HepG2 (cell line): Measurements from ENCODE around the gene TACC3. TPM values are rescaled to one million over a fixed set of nuclear protein-coding genes. Genes with fewer than 3 reads are reported as not detected.

Source experiments
- AGO2 ChIP-seq: fragments of 200-400 bp; formaldehyde crosslinking; optimal IDR thresholded peaks from 2 replicates; pipeline ENCODE3; 2017; ENCODE audit warnings: mild to moderate bottlenecking, low read depth, low read length, moderate library complexity
- CBFB ChIP-seq: sonication (generic); formaldehyde crosslinking; IDR thresholded peaks from 2 replicates; pipeline ENCODE4 v1.4.0; 2020; ENCODE audit warnings: missing genetic modification reagents
- FOXO1 ChIP-seq: sonication (generic); formaldehyde crosslinking; IDR thresholded peaks from 2 replicates; pipeline ENCODE4 v1.4.0; 2020; ENCODE audit warnings: missing genetic modification reagents
- HOXA3 ChIP-seq: sonication (generic); formaldehyde crosslinking; IDR thresholded peaks from 2 replicates; pipeline ENCODE4 v1.5.0; 2020; ENCODE audit warnings: missing genetic modification reagents
- HOXA7 ChIP-seq: sonication (generic); formaldehyde crosslinking; IDR thresholded peaks from 2 replicates; pipeline ENCODE4 v1.8.1; 2022; ENCODE audit warnings: mild to moderate bottlenecking, missing genetic modification reagents, moderate library complexity
- KAT7 ChIP-seq: IDR thresholded peaks from 2 replicates; pipeline ENCODE4 v1.6.1; 2018; ENCODE audit warnings: borderline replicate concordance, missing compliant biosample characterization
- KDM2A ChIP-seq: sonication (generic); formaldehyde crosslinking; IDR thresholded peaks from 2 replicates; pipeline ENCODE4 v1.4.0; 2020; ENCODE audit warnings: low read depth, missing genetic modification reagents, borderline replicate concordance
- NFKB2 ChIP-seq: sonication (generic); formaldehyde crosslinking; IDR thresholded peaks from 2 replicates; pipeline ENCODE4 v1.4.0; 2020; ENCODE audit warnings: missing genetic modification reagents, borderline replicate concordance
- NFYC ChIP-seq: IDR thresholded peaks from 2 replicates; pipeline ENCODE4 v1.6.1; 2016; ENCODE audit warnings: missing genetic modification reagents, missing compliant biosample characterization
- NPAS2 ChIP-seq: sonication (generic); formaldehyde crosslinking; IDR thresholded peaks from 2 replicates; pipeline ENCODE4 v1.8.0; 2022; ENCODE audit warnings: mild to moderate bottlenecking, missing genetic modification reagents, borderline replicate concordance
- PHF21A ChIP-seq: sonication (generic); formaldehyde crosslinking; IDR thresholded peaks from 2 replicates; pipeline ENCODE4 v1.5.0; 2020; ENCODE audit warnings: mild to moderate bottlenecking, missing genetic modification reagents
- POLR2AphosphoS5 ChIP-seq: IDR thresholded peaks from 2 replicates; pipeline ENCODE4 v1.6.1; 2012; ENCODE audit warnings: low read depth, low read length
- RBAK ChIP-seq: sonication (generic); formaldehyde crosslinking; IDR thresholded peaks from 2 replicates; pipeline ENCODE4 v1.5.1; 2020; ENCODE audit warnings: mild to moderate bottlenecking, missing genetic modification reagents
- SAP130 ChIP-seq: IDR thresholded peaks from 2 replicates; pipeline ENCODE4 v1.6.1; 2016; ENCODE audit warnings: low read depth
- TBX2 ChIP-seq: sonication (generic); formaldehyde crosslinking; IDR thresholded peaks from 2 replicates; pipeline ENCODE4 v1.5.0; 2020; ENCODE audit warnings: missing genetic modification reagents, mild to moderate bottlenecking, borderline replicate concordance
- TEAD2 ChIP-seq: sonication (generic); formaldehyde crosslinking; IDR thresholded peaks from 2 replicates; pipeline ENCODE4 v1.9.0; 2021; ENCODE audit warnings: missing genetic modification reagents
- ZKSCAN1 ChIP-seq: fragments of 150-350 bp; IDR thresholded peaks from 2 replicates; pipeline ENCODE4 v1.6.1; 2014; ENCODE audit warnings: low read length
- ZNF260 ChIP-seq: sonication (generic); formaldehyde crosslinking; IDR thresholded peaks from 2 replicates; pipeline ENCODE4 v1.4.0; 2020; ENCODE audit warnings: missing genetic modification reagents, low read depth, mild to moderate bottlenecking, borderline replicate concordance
- ZNF331 ChIP-seq: sonication (generic); formaldehyde crosslinking; IDR thresholded peaks from 2 replicates; pipeline ENCODE4 v1.4.0; 2020; ENCODE audit warnings: missing genetic modification reagents
- ZNF350 ChIP-seq: sonication (generic); formaldehyde crosslinking; IDR thresholded peaks from 2 replicates; pipeline ENCODE4 v1.4.0; 2020; ENCODE audit warnings: mild to moderate bottlenecking, low read depth, missing genetic modification reagents, borderline replicate concordance
- ZNF577 ChIP-seq: sonication (generic); formaldehyde crosslinking; IDR thresholded peaks from 2 replicates; pipeline ENCODE4 v1.4.0; 2020; ENCODE audit warnings: mild to moderate bottlenecking, low read depth, missing genetic modification reagents, borderline replicate concordance
- ZNF639 ChIP-seq: conservative IDR thresholded peaks from 2 replicates; pipeline ENCODE4 v1.6.1; 2018; ENCODE audit warnings: missing genetic modification reagents
- ZNF775 ChIP-seq: sonication (generic); formaldehyde crosslinking; IDR thresholded peaks from 2 replicates; pipeline ENCODE4 v1.4.0; 2020; ENCODE audit warnings: missing genetic modification reagents, mild to moderate bottlenecking, moderate library complexity, borderline replicate concordance
- ZSCAN12 ChIP-seq: sonication (generic); formaldehyde crosslinking; IDR thresholded peaks from 2 replicates; pipeline ENCODE4 v1.9.0; 2021; ENCODE audit warnings: mild to moderate bottlenecking, missing genetic modification reagents
- polyA plus RNA-seq, 8 experiments: library from polyadenylated mRNA; depleted of rRNA in 3 of 8; stranded (reverse) in 7 of 8; unstranded in 1 of 8; fragments of >200 nt; fragmentation: Illumina TruSeq in 4 of 8; extraction: Trizol in 4 of 8; gene quantifications; 2 replicates each; pipeline versions ENCODE4 v1.2.1 to v1.2.3, GENCODE V29; 2011 to 2016; ENCODE audit warnings: low read depth in 4 of 8, missing spikeins in 1 of 8, mixed read lengths in 1 of 8; ENCODE audit not compliant: insufficient read depth in 1 of 8
- total RNA-seq, 5 experiments: library from RNA; depleted of rRNA; stranded (reverse); fragments of >200 nt; fragmentation: Illumina TruSeq; extraction: Trizol; gene quantifications; 2 replicates each; pipeline ENCODE4 v1.2.3, GENCODE V29; 2016; ENCODE audit warnings: low read depth in 1 of 5
- TF ChIP-seq, protein P1 (sequence below): sonication (generic); formaldehyde crosslinking; IDR thresholded peaks from 2 replicates; pipeline ENCODE4 v1.9.0; 2021; ENCODE audit warnings: missing genetic modification reagents, borderline replicate concordance
- TF ChIP-seq, protein P2 (sequence below): sonication (generic); formaldehyde crosslinking; conservative IDR thresholded peaks from 2 replicates; pipeline ENCODE4 v1.4.0; 2020; ENCODE audit warnings: missing genetic modification reagents

Gene TACC3
- total and polyA plus RNA-seq, 2 of the 13 experiments (the other 11 are each of a cell fraction or from before 2014, with no cell fraction given), result 20.3 to 21.2 TPM

DNA sequence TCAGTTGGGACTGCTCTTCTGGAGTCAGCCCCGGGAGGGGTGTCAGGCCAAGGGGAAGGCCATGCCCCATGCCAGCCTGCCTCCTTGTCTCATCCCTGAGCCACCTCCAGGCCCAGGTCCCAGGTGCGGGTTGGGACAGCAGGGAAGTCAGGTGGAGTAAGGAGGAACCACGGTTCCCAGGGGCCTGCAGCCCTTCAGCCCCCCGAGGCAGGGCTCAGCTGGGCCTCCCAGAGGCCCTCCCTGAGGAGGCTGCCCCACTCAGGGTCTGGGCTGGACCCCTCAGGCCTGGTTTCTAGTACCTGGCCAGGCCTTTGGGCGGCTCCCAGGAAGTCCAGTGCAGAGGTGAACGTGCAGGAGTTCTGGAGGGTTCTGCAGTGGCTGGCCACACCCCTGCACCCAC, 48.4 kb downstream of the TACC3 start (continued):
- TF ChIP-seq PHF21A (CRISPR knock-in tag) (no peak), ZKSCAN1 (no peak), FOXO1 (no peak), NFYC (CRISPR knock-in tag) (no peak), SAP130 (no peak), AGO2 (peak; percentile 39), TBX2 (CRISPR knock-in tag) (0 out of 2 replicates have a peak, but pooled peaks have one; percentile 26), TEAD2 (no peak), ZSCAN12 (CRISPR knock-in tag) (no peak), ZNF350 (CRISPR knock-in tag) (no peak; the same call in 1 of the 2 replicates), ZNF260 (CRISPR knock-in tag) (no peak), KDM2A (CRISPR knock-in tag) (no peak), ZNF775 (CRISPR knock-in tag) (no peak), ZNF639 (CRISPR knock-in tag) (no peak), NFKB2 (CRISPR knock-in tag) (no peak), POLR2AphosphoS5 (0 out of 2 replicates have a peak, but pooled peaks have one; percentile 4), HOXA3 (CRISPR knock-in tag) (peak; percentile 10; the same call in 1 of the 2 replicates), CBFB (CRISPR knock-in tag) (no peak), RBAK (no peak), HOXA7 (CRISPR knock-in tag) (no peak), ZNF331 (CRISPR knock-in tag) (no peak), NPAS2 (no peak), ZNF577 (CRISPR knock-in tag) (no peak), KAT7 (CRISPR knock-in tag) (no peak)
- TF ChIP-seq, protein P1, sequence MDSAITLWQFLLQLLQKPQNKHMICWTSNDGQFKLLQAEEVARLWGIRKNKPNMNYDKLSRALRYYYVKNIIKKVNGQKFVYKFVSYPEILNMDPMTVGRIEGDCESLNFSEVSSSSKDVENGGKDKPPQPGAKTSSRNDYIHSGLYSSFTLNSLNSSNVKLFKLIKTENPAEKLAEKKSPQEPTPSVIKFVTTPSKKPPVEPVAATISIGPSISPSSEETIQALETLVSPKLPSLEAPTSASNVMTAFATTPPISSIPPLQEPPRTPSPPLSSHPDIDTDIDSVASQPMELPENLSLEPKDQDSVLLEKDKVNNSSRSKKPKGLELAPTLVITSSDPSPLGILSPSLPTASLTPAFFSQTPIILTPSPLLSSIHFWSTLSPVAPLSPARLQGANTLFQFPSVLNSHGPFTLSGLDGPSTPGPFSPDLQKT (CRISPR knock-in tag), result no peak
- TF ChIP-seq, protein P2, sequence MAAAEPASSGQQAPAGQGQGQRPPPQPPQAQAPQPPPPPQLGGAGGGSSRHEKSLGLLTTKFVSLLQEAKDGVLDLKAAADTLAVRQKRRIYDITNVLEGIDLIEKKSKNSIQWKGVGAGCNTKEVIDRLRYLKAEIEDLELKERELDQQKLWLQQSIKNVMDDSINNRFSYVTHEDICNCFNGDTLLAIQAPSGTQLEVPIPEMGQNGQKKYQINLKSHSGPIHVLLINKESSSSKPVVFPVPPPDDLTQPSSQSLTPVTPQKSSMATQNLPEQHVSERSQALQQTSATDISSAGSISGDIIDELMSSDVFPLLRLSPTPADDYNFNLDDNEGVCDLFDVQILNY (CRISPR knock-in tag), result no peak
